ENCODE data around the gene SLCO2A1. TPM values are rescaled to one million over a fixed set of nuclear protein-coding genes. Genes with fewer than 3 reads are reported as not detected.

Gene SLCO2A1
- total RNA-seq, 1 donor from 2014 or later = not detected

GRCh38 chr3:133943639-133944141 is 86.0 kb downstream of the SLCO2A1 start:
- Mint-ChIP-seq H3K9me3 (no peaks in the 10 kb centered on the region), H3K4me3 (no peak overlapping the region), H3K27ac (no peak overlapping the region), H3K36me3 (ENCODE audit: low read depth) (no peaks in the 10 kb centered on the region), H3K27me3 (peaks cover 5% of the 10 kb centered on the region), H3K4me1 (peaks cover 10% of the 10 kb centered on the region)
- intact Hi-C loops (cut with micrococcal nuclease) = no loop called here
- no peak for DNase-seq

GRCh38 chr3:133943031-133943535 is 86.6 kb downstream of the SLCO2A1 start:
- peaks cover 5% of the 10 kb centered on the region for H3K27me3 Mint-ChIP-seq
- intact Hi-C loops (cut with micrococcal nuclease) = no loop called here
- no peaks in the 10 kb centered on the region for H3K9me3 Mint-ChIP-seq
- no peak overlapping the region for H3K27ac Mint-ChIP-seq
- DNase-seq = no peak
- H3K36me3 Mint-ChIP-seq (ENCODE audit: low read depth) = no peaks in the 10 kb centered on the region
- peaks cover 10% of the 10 kb centered on the region for H3K4me1 Mint-ChIP-seq
- no peak overlapping the region for H3K4me3 Mint-ChIP-seq

- DNase-seq = no peak
- no peaks in the 10 kb centered on the region for H3K9me3 Mint-ChIP-seq
- H3K36me3 Mint-ChIP-seq (ENCODE audit: low read depth) = no peaks in the 10 kb centered on the region
- H3K27me3 Mint-ChIP-seq = peaks cover 5% of the 10 kb centered on the region
- H3K4me3 Mint-ChIP-seq = no peak overlapping the region
- no peak overlapping the region for H3K27ac Mint-ChIP-seq
- intact Hi-C loops (cut with micrococcal nuclease) = no loop called here
- H3K4me1 Mint-ChIP-seq = peaks cover 8% of the 10 kb centered on the region
These were observed 88.3 kb downstream of the SLCO2A1 start for GRCh38 chr3:133941415-133941821.

- intact Hi-C loops (cut with micrococcal nuclease) = no loop called here
- Mint-ChIP-seq H3K9me3 (no peaks in the 10 kb centered on the region), H3K27ac (no peak overlapping the region), H3K4me1 (peaks cover 6% of the 10 kb centered on the region), H3K4me3 (no peak overlapping the region), H3K27me3 (peaks cover 4% of the 10 kb centered on the region), H3K36me3 (ENCODE audit: low read depth) (no peaks in the 10 kb centered on the region)
- no peak for DNase-seq
These were observed 89.2 kb downstream of the SLCO2A1 start for GRCh38 chr3:133940536-133940935.

GRCh38 chr3:133939463-133939835 is 90.3 kb downstream of the SLCO2A1 start:
- Mint-ChIP-seq H3K27me3 (peaks cover 4% of the 10 kb centered on the region), H3K36me3 (ENCODE audit: low read depth) (no peaks in the 10 kb centered on the region)
- intact Hi-C loops (cut with micrococcal nuclease) = no loop called here

GRCh38 chr3:133938770-133939462 is 90.8 kb downstream of the SLCO2A1 start:
- H3K27me3 Mint-ChIP-seq = peaks cover 4% of the 10 kb centered on the region
- H3K9me3 Mint-ChIP-seq = no peaks in the 10 kb centered on the region
- H3K27ac Mint-ChIP-seq = no peak overlapping the region
- H3K4me3 Mint-ChIP-seq = no peak overlapping the region
- DNase-seq = no peak
- peaks cover 6% of the 10 kb centered on the region for H3K4me1 Mint-ChIP-seq
- intact Hi-C loops (cut with micrococcal nuclease) = no loop called here
- no peaks in the 10 kb centered on the region for H3K36me3 Mint-ChIP-seq (ENCODE audit: low read depth)

More at GRCh38 chr3:133939463-133939835, 90.3 kb downstream of the SLCO2A1 start:
- H3K4me3 Mint-ChIP-seq = no peak overlapping the region
- H3K27ac Mint-ChIP-seq = no peak overlapping the region
- DNase-seq = no peak
- H3K4me1 Mint-ChIP-seq = peaks cover 6% of the 10 kb centered on the region
- H3K9me3 Mint-ChIP-seq = no peaks in the 10 kb centered on the region

- no peaks in the 10 kb centered on the region for H3K36me3 Mint-ChIP-seq (ENCODE audit: low read depth)
- no peak overlapping the region for H3K27ac Mint-ChIP-seq
- peaks cover 6% of the 10 kb centered on the region for H3K4me1 Mint-ChIP-seq
- H3K27me3 Mint-ChIP-seq = peaks cover 4% of the 10 kb centered on the region
- no peak for DNase-seq
- no peak overlapping the region for H3K4me3 Mint-ChIP-seq
- no peaks in the 10 kb centered on the region for H3K9me3 Mint-ChIP-seq
- intact Hi-C loops (cut with micrococcal nuclease) = no loop called here
These were observed 91.7 kb downstream of the SLCO2A1 start for GRCh38 chr3:133937756-133938601.

- no peak for DNase-seq
- intact Hi-C loops (cut with micrococcal nuclease) = no loop called here
These were observed 92.6 kb downstream of the SLCO2A1 start for GRCh38 chr3:133937061-133937686.

GRCh38 chr3:133935843-133936769 is 93.6 kb downstream of the SLCO2A1 start:
- no peak overlapping the region for H3K27ac Mint-ChIP-seq
- no peaks in the 10 kb centered on the region for H3K9me3 Mint-ChIP-seq
- peaks cover 4% of the 10 kb centered on the region for H3K27me3 Mint-ChIP-seq
- intact Hi-C loops (cut with micrococcal nuclease) = no loop called here
- H3K4me1 Mint-ChIP-seq = no peaks in the 10 kb centered on the region
- H3K36me3 Mint-ChIP-seq (ENCODE audit: low read depth) = no peaks in the 10 kb centered on the region
- H3K4me3 Mint-ChIP-seq = no peak overlapping the region
- no peak for DNase-seq

More at GRCh38 chr3:133937061-133937686, 92.6 kb downstream of the SLCO2A1 start:
- no peaks in the 10 kb centered on the region for H3K9me3 Mint-ChIP-seq
- H3K27ac Mint-ChIP-seq = no peak overlapping the region
- peaks cover under 1% of the 10 kb centered on the region for H3K4me1 Mint-ChIP-seq
- H3K4me3 Mint-ChIP-seq = no peak overlapping the region
- no peaks in the 10 kb centered on the region for H3K36me3 Mint-ChIP-seq (ENCODE audit: low read depth)
- H3K27me3 Mint-ChIP-seq = peaks cover 4% of the 10 kb centered on the region

GRCh38 chr3:133934996-133935842 is 94.5 kb downstream of the SLCO2A1 start:
- no peak overlapping the region for H3K4me3 Mint-ChIP-seq
- H3K4me1 Mint-ChIP-seq = no peaks in the 10 kb centered on the region
- no peak overlapping the region for H3K27ac Mint-ChIP-seq
- no peaks in the 10 kb centered on the region for H3K36me3 Mint-ChIP-seq (ENCODE audit: low read depth)
- DNase-seq = no peak
- intact Hi-C loops (cut with micrococcal nuclease) = no loop called here
- no peaks in the 10 kb centered on the region for H3K9me3 Mint-ChIP-seq
- H3K27me3 Mint-ChIP-seq = peaks cover 2% of the 10 kb centered on the region

- DNase-seq = no peak
- Mint-ChIP-seq H3K27ac (no peak overlapping the region), H3K4me3 (no peak overlapping the region), H3K27me3 (peaks cover 5% of the 10 kb centered on the region), H3K36me3 (ENCODE audit: low read depth) (no peaks in the 10 kb centered on the region), H3K4me1 (no peaks in the 10 kb centered on the region), H3K9me3 (no peaks in the 10 kb centered on the region)
- intact Hi-C loops (cut with micrococcal nuclease) = no loop called here
These were observed 95.4 kb downstream of the SLCO2A1 start for GRCh38 chr3:133934073-133934970.
